Measurements from ENCODE around the gene FIG4. TPM values are rescaled to one million over a fixed set of nuclear protein-coding genes. Genes with fewer than 3 reads are reported as not detected.

Gene FIG4
- total RNA-seq, 1 experiment from 2014 or later = 23.1 TPM

GRCh38 chr6:109807881-109808280 is 116.8 kb downstream of the FIG4 start:
- DNase-seq = no peak
- Histone ChIP-seq H4K91ac (ENCODE audit: insufficient read length, low read depth, low read length) (no peak overlapping the region), H3K14ac (ENCODE audit: insufficient read depth, low read length) (no peak overlapping the region), H3K27ac (ENCODE audit: insufficient read length, low read depth, low read length) (no peak overlapping the region), H3K27me3 (ENCODE audit: insufficient read depth, low read length) (no peaks in the 10 kb centered on the region), H3K4me1 (ENCODE audit: insufficient read depth, low read length) (peaks cover 6% of the 10 kb centered on the region), H2BK12ac (ENCODE audit: insufficient read length, low read depth, low read length) (no peak overlapping the region), H3K79me1 (ENCODE audit: insufficient read depth, low read depth, low read length, poor library complexity, severe bottlenecking) (no peaks in the 10 kb centered on the region), H3K4me2 (ENCODE audit: insufficient read depth, insufficient read length, low read length) (no peak overlapping the region), H3K79me2 (ENCODE audit: insufficient read depth, low read length) (no peaks in the 10 kb centered on the region), H2BK20ac (ENCODE audit: low read depth, low read length, poor library complexity, severe bottlenecking) (no peak overlapping the region), H2AK5ac (ENCODE audit: insufficient read length, low read length) (no peak overlapping the region), H3K56ac (ENCODE audit: insufficient read length, low read depth, low read length) (no peak overlapping the region), H2AFZ (ENCODE audit: low read length) (no peak overlapping the region), H3T11ph (ENCODE audit: low read length) (no peak overlapping the region), H3K9ac (ENCODE audit: extremely low read depth, insufficient read length, low read length) (no peak overlapping the region), H2BK5ac (ENCODE audit: insufficient read length, low read length) (no peak overlapping the region), H3K23ac (ENCODE audit: insufficient read length, low read depth, low read length) (no peak overlapping the region), H4K20me1 (ENCODE audit: control insufficient read depth, insufficient read depth, insufficient read length) (no peaks in the 10 kb centered on the region), H3K18ac (ENCODE audit: insufficient read length, low read depth, low read length) (no peak overlapping the region), H4K8ac (replicated peaks; ENCODE audit: insufficient read length, low read depth, low read length) (no peak overlapping the region), H2BK15ac (ENCODE audit: low read depth, low read length) (no peak overlapping the region), H3K4ac (ENCODE audit: low read depth, low read length) (no peak overlapping the region), H3K9me3 (ENCODE audit: control insufficient read depth, low read depth, low read length) (no peaks in the 10 kb centered on the region), H4K5ac (ENCODE audit: insufficient read length, low read depth, low read length) (no peak overlapping the region), H2BK120ac (ENCODE audit: low read depth, low read length, poor library complexity, severe bottlenecking) (no peak overlapping the region), H3K23me2 (ENCODE audit: insufficient read length, low read depth, low read length, poor library complexity, severe bottlenecking) (no peaks in the 10 kb centered on the region)
- no peak overlapping the region for H3K4me3 Mint-ChIP-seq
- no peaks in the 10 kb centered on the region for H3K27me3 Mint-ChIP-seq (ENCODE audit: low read depth)
- H3K9me3 Mint-ChIP-seq = no peaks in the 10 kb centered on the region; a peak in 1 of 5 replicates
- TF ChIP-seq CTCF (conservative IDR thresholded peaks at IDR 0.05) = no peak
- H3K27ac Mint-ChIP-seq = peak overlapping the region in 2 of 3 experiments; percentile 73 to 76; a peak in 3 of 7 replicates
- peaks cover 16 to 19% of the 10 kb centered on the region in 2 experiments for H3K4me1 Mint-ChIP-seq
- H3K36me3 Mint-ChIP-seq (ENCODE audit: insufficient read depth in 1 of 3, low read depth in 3 of 3) = peaks cover 0 to 7% (median 2%) of the 10 kb centered on the region in 3 experiments; a peak in 2 of 7 replicates
